ENCODE measurements around the gene RAB4A.

RAB4A gene

GRCh38 chr1:229347528-229347927, 76.6 kb downstream of the RAB4A start:
- DNase-seq (ENCODE audit: low read depth) = no peak
- no peak overlapping the region for H3K4me3 ChIP-seq (ENCODE audit: control insufficient read depth, low read depth, low read length)
- no peak for TF ChIP-seq CTCF (conservative IDR thresholded peaks at IDR 0.05; ENCODE audit: control insufficient read depth, insufficient read depth, low read depth, low read length)

GRCh38 chr1:229349463-229350385, 78.8 kb downstream of the RAB4A start:
- no peak for TF ChIP-seq CTCF (conservative IDR thresholded peaks at IDR 0.05; ENCODE audit: control insufficient read depth, insufficient read depth, low read depth, low read length)
- DNase-seq (ENCODE audit: low read depth) = no peak
- H3K4me3 ChIP-seq (ENCODE audit: control insufficient read depth, low read depth, low read length) = no peak overlapping the region

- no peak for TF ChIP-seq CTCF (conservative IDR thresholded peaks at IDR 0.05; ENCODE audit: control insufficient read depth, insufficient read depth, low read depth, low read length)
- DNase-seq (ENCODE audit: low read depth) = no peak
- H3K4me3 ChIP-seq (ENCODE audit: control insufficient read depth, low read depth, low read length) = no peak overlapping the region
Observed at GRCh38 chr1:229352975-229353374, 82.1 kb downstream of the RAB4A start.

GRCh38 chr1:229354226-229354625, 83.3 kb downstream of the RAB4A start:
- no peak for TF ChIP-seq CTCF (conservative IDR thresholded peaks at IDR 0.05; ENCODE audit: control insufficient read depth, insufficient read depth, low read depth, low read length)
- DNase-seq (ENCODE audit: low read depth) = no peak
- H3K4me3 ChIP-seq (ENCODE audit: control insufficient read depth, low read depth, low read length) = no peak overlapping the region

Data from fibroblast of mammary gland (primary cell).